SK-N-SH (cell line): ENCODE data around the gene CHMP1A. TPM values are rescaled to one million over a fixed set of nuclear protein-coding genes. Genes with fewer than 3 reads are reported as not detected.

ENCODE experiments used
- CTCF ChIA-PET: fragments of 300-600, 350-600 bp; formaldehyde crosslinking; extraction: SDS; loops from one replicate; lab custom pipeline; 2021; lab: Yijun Ruan, JAX
- POLR2A ChIA-PET: fragments of 350-600 bp; sonication (Branson Sonifier 250); formaldehyde crosslinking; extraction: SDS; loops from one replicate; lab custom pipeline; 2020; ENCODE audit warnings: antibody characterized with exemption, inconsistent platforms; lab: Yijun Ruan, JAX
- DNase-seq: peaks from one replicate; pipeline ENCODE4 v3.0.0; 2012
- H2AFZ ChIP-seq: fragments of 200-600 bp; sonication (generic); 2 replicates; pipeline ENCODE4 v1.8.1; 2016; ENCODE audit warnings: antibody characterized with exemption, mild to moderate bottlenecking, low read depth
- H3F3A ChIP-seq: fragments of 200-600 bp; sonication (generic); replicated peaks from 2 replicates; pipeline ENCODE3; 2016; ENCODE audit warnings: antibody characterized with exemption, mild to moderate bottlenecking; ENCODE audit not compliant: insufficient read depth
- H3K27ac ChIP-seq, 2 experiments: fragments of 200-500 bp in 1 of 2; fragments of 200-600 bp in 1 of 2; sonication (Bioruptor generic) in 1 of 2; sonication (generic), shearing (Covaris generic) in 1 of 2; 2 replicates each; pipeline versions ENCODE4 v1.5.1 to v1.6.1; 2014 to 2016; ENCODE audit warnings: low read depth in 2 of 2, inconsistent platforms in 1 of 2, low read length in 1 of 2, mild to moderate bottlenecking in 1 of 2, mixed read lengths in 1 of 2
- H3K27me3 ChIP-seq: fragments of 200-600 bp; sonication (generic), shearing (Covaris generic); 2 replicates; pipeline ENCODE4 v1.6.1; 2016; ENCODE audit warnings: mixed run types; ENCODE audit not compliant: insufficient read depth
- H3K36me3 ChIP-seq, 2 experiments: fragments of 200-500 bp in 1 of 2; fragments of 200-600 bp in 1 of 2; sonication (Bioruptor generic) in 1 of 2; sonication (generic) in 1 of 2; replicated peaks in 1 of 2; 2 replicates each; pipeline versions ENCODE3 to v1.5.1; 2014 to 2016; ENCODE audit warnings: low read length in 1 of 2, mild to moderate bottlenecking in 1 of 2; ENCODE audit not compliant: insufficient read depth in 2 of 2, control insufficient read depth in 1 of 2
- H3K4me1 ChIP-seq, 2 experiments: fragments of 200-500 bp in 1 of 2; fragments of 200-600 bp in 1 of 2; sonication (Bioruptor generic) in 1 of 2; sonication (generic), shearing (Covaris generic) in 1 of 2; 2 replicates each; pipeline versions ENCODE4 v1.5.1 to v1.6.1; 2014 to 2016; ENCODE audit warnings: low read depth in 1 of 2, low read length in 1 of 2, mixed run types in 1 of 2; ENCODE audit not compliant: insufficient read depth in 2 of 2, control insufficient read depth in 1 of 2
- H3K4me2 ChIP-seq: fragments of 200-600 bp; sonication (generic), shearing (Covaris generic); 2 replicates; pipeline ENCODE4 v1.6.1; 2017; ENCODE audit warnings: mixed run types
- H3K4me3 ChIP-seq, 2 experiments: fragments of 200-500 bp in 1 of 2; fragments of 200-600 bp in 1 of 2; sonication (Bioruptor generic) in 1 of 2; sonication (generic), shearing (Covaris generic) in 1 of 2; 2 replicates each; pipeline versions ENCODE4 v1.5.1 to v1.8.1; 2014 to 2016; ENCODE audit warnings: low read depth in 2 of 2, inconsistent platforms in 1 of 2, low read length in 1 of 2, mild to moderate bottlenecking in 1 of 2, mixed read lengths in 1 of 2, moderate library complexity in 1 of 2
- H3K79me2 ChIP-seq: fragments of 200-600 bp; sonication (generic); 2 replicates; pipeline ENCODE4 v1.8.1; 2017; ENCODE audit warnings: mild to moderate bottlenecking; ENCODE audit not compliant: insufficient read depth
- H3K9ac ChIP-seq: fragments of 200-600 bp; sonication (generic); 2 replicates; pipeline ENCODE4 v1.6.1; 2017; ENCODE audit warnings: mixed run types
- H3K9me2 ChIP-seq: fragments of 200-600 bp; sonication (generic); 2 replicates; pipeline ENCODE4 v1.6.1; 2017; ENCODE audit warnings: mixed run types
- H3K9me3 ChIP-seq: fragments of 200-600 bp; sonication (generic); 2 replicates; pipeline ENCODE4 v1.6.1; 2017; ENCODE audit warnings: mixed run types, mild to moderate bottlenecking, moderate library complexity
- H4K20me1 ChIP-seq: fragments of 200-600 bp; sonication (generic); 2 replicates; pipeline ENCODE4 v1.6.1; 2017; ENCODE audit warnings: mild to moderate bottlenecking, mixed run types; ENCODE audit not compliant: insufficient read depth
- CTCF ChIP-seq: fragments of 200-600 bp; sonication (generic); IDR thresholded peaks from 2 replicates; pipeline ENCODE4 v1.6.1; 2017; ENCODE audit warnings: antibody characterized with exemption, mild to moderate bottlenecking, moderate library complexity
- ELF1 ChIP-seq: IDR thresholded peaks from 2 replicates; pipeline ENCODE4 v1.4.0; 2012
- EZH2phosphoT487 ChIP-seq: fragments of 200-600 bp; sonication (generic); IDR thresholded peaks from 2 replicates; pipeline ENCODE4 v1.6.1; 2017; ENCODE audit warnings: low read depth, mixed run types, mild to moderate bottlenecking, antibody characterized with exemption, moderate library complexity, borderline replicate concordance
- FOSL2 ChIP-seq: IDR thresholded peaks from 2 replicates; pipeline ENCODE4 v1.4.0; 2012; ENCODE audit warnings: low read depth, mild to moderate bottlenecking, moderate library complexity, borderline replicate concordance
- FOXM1 ChIP-seq: IDR thresholded peaks from 2 replicates; pipeline ENCODE4 v1.4.0; 2012; ENCODE audit warnings: low read depth, mild to moderate bottlenecking
- GABPA ChIP-seq: IDR thresholded peaks from 2 replicates; pipeline ENCODE4 v1.4.0; 2012; ENCODE audit warnings: low read depth, mild to moderate bottlenecking
- JUND ChIP-seq: IDR thresholded peaks from 2 replicates; pipeline ENCODE4 v1.4.0; 2012
- NRF1 ChIP-seq: IDR thresholded peaks from 2 replicates; pipeline ENCODE4 v1.6.1; 2012; ENCODE audit warnings: low read depth, mild to moderate bottlenecking, low read length
- PBX3 ChIP-seq: IDR thresholded peaks from 2 replicates; pipeline ENCODE4; 2012
- POLR2AphosphoS5 ChIP-seq: IDR thresholded peaks from 2 replicates; pipeline ENCODE4 v1.6.1; 2012; ENCODE audit warnings: low read depth, low read length
- RCOR1 ChIP-seq: fragments of 150-350 bp; IDR thresholded peaks from 2 replicates; pipeline ENCODE4 v1.6.1; 2017; ENCODE audit warnings: antibody characterized with exemption, low read length
- RFX5 ChIP-seq: IDR thresholded peaks from 2 replicates; pipeline ENCODE4 v1.6.1; 2012; ENCODE audit warnings: mild to moderate bottlenecking, improper control_type of control experiment, low read length
- SIN3A ChIP-seq: IDR thresholded peaks from 2 replicates; pipeline ENCODE4 v1.6.1; 2012; ENCODE audit warnings: low read depth, mild to moderate bottlenecking, low read length, moderate library complexity, borderline replicate concordance
- TAF1 ChIP-seq: IDR thresholded peaks from 2 replicates; pipeline ENCODE4 v1.6.1; 2012; ENCODE audit warnings: low read depth, mild to moderate bottlenecking, low read length, moderate library complexity, borderline replicate concordance
- TCF12 ChIP-seq: IDR thresholded peaks from 2 replicates; pipeline ENCODE4 v1.4.0; 2012
- YY1 ChIP-seq: IDR thresholded peaks from 2 replicates; pipeline ENCODE4 v1.4.0; 2012; ENCODE audit warnings: low read depth, mild to moderate bottlenecking
- WGBS: methylation state at CpG from one replicate; pipeline ENCODE4 v1.1.6; 2017; ENCODE audit warnings: low lambda C conversion rate; 5-methylcytosine and 5-hydroxymethylcytosine counted together
- polyA plus RNA-seq, 3 experiments: library from polyadenylated mRNA; depleted of rRNA; stranded (reverse); fragments of >200 nt; gene quantifications; 2 replicates each; pipeline ENCODE4 v1.2.3, GENCODE V29; 2012
- TF ChIP-seq, protein P1 (sequence below): IDR thresholded peaks from 2 replicates; pipeline ENCODE4 v1.6.1; 2012; ENCODE audit warnings: mild to moderate bottlenecking, low read depth, low read length, moderate library complexity
- TF ChIP-seq, protein P2 (sequence below): fragments of 150-350 bp; IDR thresholded peaks from 2 replicates; pipeline ENCODE4 v1.6.1; 2017; ENCODE audit warnings: antibody characterized with exemption, low read length, low read depth, borderline replicate concordance
- TF ChIP-seq, protein P3 (sequence below): IDR thresholded peaks from 2 replicates; pipeline ENCODE4 v1.4.0; 2012; ENCODE audit warnings: low read depth, borderline replicate concordance
- TF ChIP-seq, protein P4 (sequence below): IDR thresholded peaks from 2 replicates; pipeline ENCODE4 v1.4.0; 2012; ENCODE audit warnings: low read depth
- TF ChIP-seq, protein P5 (sequence below): IDR thresholded peaks from 2 replicates; pipeline ENCODE4 v1.4.0; 2012; ENCODE audit warnings: low read depth, borderline replicate concordance

The CHMP1A gene
- polyA plus RNA-seq (2012; rRNA removed): 138 and 143 TPM in 2 replicates
- polyA plus RNA-seq (2012; cell fraction: cytosol; rRNA removed): 53.1 and 80.5 TPM in 2 replicates
- 210 and 292 TPM in 2 replicates for polyA plus RNA-seq (2012; cell fraction: nucleus; rRNA removed)

DNA sequence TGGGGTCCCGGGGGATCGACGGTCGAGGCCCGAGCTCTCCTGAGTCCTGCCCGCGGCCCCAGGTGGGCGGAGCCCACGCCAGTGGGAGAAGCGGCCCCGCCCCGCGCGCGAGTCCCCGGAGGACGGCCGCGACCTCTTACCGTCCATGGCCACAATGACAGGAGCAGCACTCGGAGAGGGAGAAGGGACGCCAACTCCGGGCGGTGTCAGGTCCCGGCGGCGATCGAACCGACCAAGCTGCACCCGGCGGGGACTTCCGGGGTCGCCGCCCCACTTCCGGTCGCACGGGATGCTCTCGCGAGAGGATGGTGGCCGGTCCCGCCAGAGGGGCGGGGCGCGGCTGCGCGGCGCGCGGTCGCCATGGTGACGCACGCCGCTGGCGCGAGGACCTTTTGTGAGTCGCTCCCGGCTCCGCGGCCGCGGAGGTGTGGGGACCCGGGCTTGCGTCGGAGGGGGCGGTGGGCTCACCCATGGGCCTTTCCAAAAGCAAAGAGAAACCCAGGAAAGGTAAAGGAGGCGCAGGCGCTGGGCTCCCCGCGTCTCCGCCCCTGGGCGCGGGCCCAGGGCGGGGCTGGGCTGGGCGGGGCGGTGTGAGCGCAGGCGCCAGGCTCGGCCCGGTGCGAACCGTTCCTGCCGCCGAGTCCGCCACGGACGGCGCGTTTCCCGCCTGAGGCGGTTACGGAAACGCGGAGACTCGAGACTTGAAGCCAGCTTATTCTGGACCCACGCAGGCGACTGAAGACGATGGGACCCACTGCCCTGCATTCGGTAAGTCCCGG is at the start of gene CHMP1A, which contains the start of gene SPATA33:
Gene CHMP1A (minus strand): TSS at position 267 of the 779 bp plus-strand sequence. CDS start 120 bp downstream, at position 147.
Gene SPATA33 (plus strand): TSS at position 395 of the 779 bp plus-strand sequence. CDS start 76 bp downstream, at position 471.
- H3K27ac ChIP-seq: peak within 1 kb of the TSS; percentile 60 to 75
- no peaks in the 10 kb centered on the region for H3K27me3 ChIP-seq
- peaks cover 12% of the 10 kb centered on the region; the same call in 1 of the 2 replicates for H4K20me1 ChIP-seq
- H3K9ac ChIP-seq: peak within 1 kb of the TSS; percentile 83
- no peaks in the 10 kb centered on the region for H3K9me2 ChIP-seq
- ChIA-PET CTCF (interaction anchor here (0.6 to 2.9 kb wide), 6 partner anchors 10 to 44 kb away, joined by 3 to 8 read pairs (median 4); partner anchors contain the start of gene SPATA2L), POLR2A (interaction anchor here (0.8 to 1.2 kb wide), 5 partner anchors 10 to 39 kb away, joined by 3 to 4 read pairs (median 3); partner anchors contain the start of gene CDK10)
- WGBS: 3% methylated on average over 33 of the region's 99 CpGs
- peaks cover 0 to 14% of the 10 kb centered on the region in 2 experiments; a peak in 1 of 4 replicates for H3K4me1 ChIP-seq
- peaks cover 79% of the 10 kb centered on the region for H3K79me2 ChIP-seq
- H3K4me3 ChIP-seq: peak within 1 kb of the TSS; percentile 83 to 89
- H2AFZ ChIP-seq: peak within 1 kb of the TSS; percentile 80; the same call in 1 of the 2 replicates
- peaks cover 17 to 18% of the 10 kb centered on the region in 2 experiments for H3K36me3 ChIP-seq
- H3K4me2 ChIP-seq: peak within 1 kb of the TSS; percentile 87
- peak; percentile 99 for DNase-seq
- H3F3A ChIP-seq: no peaks in the 10 kb centered on the region
- no peaks in the 10 kb centered on the region for H3K9me3 ChIP-seq
- TF ChIP-seq TCF12 (no peak), RCOR1 (no peak), TAF1 (peak; percentile 60), RFX5 (no peak), NRF1 (peak; percentile 56), FOXM1 (no peak), YY1 (no peak), PBX3 (no peak), POLR2AphosphoS5 (peak; percentile 44), GABPA (peak; percentile 91), CTCF (no peak), ELF1 (peak; percentile 94), JUND (no peak), EZH2phosphoT487 (no peak), FOSL2 (0 out of 2 replicates have a peak, but pooled peaks have one; percentile 6), SIN3A (peak; percentile 95)
- TF ChIP-seq, protein P1, sequence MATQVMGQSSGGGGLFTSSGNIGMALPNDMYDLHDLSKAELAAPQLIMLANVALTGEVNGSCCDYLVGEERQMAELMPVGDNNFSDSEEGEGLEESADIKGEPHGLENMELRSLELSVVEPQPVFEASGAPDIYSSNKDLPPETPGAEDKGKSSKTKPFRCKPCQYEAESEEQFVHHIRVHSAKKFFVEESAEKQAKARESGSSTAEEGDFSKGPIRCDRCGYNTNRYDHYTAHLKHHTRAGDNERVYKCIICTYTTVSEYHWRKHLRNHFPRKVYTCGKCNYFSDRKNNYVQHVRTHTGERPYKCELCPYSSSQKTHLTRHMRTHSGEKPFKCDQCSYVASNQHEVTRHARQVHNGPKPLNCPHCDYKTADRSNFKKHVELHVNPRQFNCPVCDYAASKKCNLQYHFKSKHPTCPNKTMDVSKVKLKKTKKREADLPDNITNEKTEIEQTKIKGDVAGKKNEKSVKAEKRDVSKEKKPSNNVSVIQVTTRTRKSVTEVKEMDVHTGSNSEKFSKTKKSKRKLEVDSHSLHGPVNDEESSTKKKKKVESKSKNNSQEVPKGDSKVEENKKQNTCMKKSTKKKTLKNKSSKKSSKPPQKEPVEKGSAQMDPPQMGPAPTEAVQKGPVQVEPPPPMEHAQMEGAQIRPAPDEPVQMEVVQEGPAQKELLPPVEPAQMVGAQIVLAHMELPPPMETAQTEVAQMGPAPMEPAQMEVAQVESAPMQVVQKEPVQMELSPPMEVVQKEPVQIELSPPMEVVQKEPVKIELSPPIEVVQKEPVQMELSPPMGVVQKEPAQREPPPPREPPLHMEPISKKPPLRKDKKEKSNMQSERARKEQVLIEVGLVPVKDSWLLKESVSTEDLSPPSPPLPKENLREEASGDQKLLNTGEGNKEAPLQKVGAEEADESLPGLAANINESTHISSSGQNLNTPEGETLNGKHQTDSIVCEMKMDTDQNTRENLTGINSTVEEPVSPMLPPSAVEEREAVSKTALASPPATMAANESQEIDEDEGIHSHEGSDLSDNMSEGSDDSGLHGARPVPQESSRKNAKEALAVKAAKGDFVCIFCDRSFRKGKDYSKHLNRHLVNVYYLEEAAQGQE: no peak
- TF ChIP-seq, protein P2, sequence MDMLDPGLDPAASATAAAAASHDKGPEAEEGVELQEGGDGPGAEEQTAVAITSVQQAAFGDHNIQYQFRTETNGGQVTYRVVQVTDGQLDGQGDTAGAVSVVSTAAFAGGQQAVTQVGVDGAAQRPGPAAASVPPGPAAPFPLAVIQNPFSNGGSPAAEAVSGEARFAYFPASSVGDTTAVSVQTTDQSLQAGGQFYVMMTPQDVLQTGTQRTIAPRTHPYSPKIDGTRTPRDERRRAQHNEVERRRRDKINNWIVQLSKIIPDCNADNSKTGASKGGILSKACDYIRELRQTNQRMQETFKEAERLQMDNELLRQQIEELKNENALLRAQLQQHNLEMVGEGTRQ: no peak
- TF ChIP-seq, protein P3, sequence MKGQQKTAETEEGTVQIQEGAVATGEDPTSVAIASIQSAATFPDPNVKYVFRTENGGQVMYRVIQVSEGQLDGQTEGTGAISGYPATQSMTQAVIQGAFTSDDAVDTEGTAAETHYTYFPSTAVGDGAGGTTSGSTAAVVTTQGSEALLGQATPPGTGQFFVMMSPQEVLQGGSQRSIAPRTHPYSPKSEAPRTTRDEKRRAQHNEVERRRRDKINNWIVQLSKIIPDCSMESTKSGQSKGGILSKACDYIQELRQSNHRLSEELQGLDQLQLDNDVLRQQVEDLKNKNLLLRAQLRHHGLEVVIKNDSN: no peak
- TF ChIP-seq, protein P4, sequence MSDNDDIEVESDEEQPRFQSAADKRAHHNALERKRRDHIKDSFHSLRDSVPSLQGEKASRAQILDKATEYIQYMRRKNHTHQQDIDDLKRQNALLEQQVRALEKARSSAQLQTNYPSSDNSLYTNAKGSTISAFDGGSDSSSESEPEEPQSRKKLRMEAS: peak; percentile 63
- TF ChIP-seq, protein P5, sequence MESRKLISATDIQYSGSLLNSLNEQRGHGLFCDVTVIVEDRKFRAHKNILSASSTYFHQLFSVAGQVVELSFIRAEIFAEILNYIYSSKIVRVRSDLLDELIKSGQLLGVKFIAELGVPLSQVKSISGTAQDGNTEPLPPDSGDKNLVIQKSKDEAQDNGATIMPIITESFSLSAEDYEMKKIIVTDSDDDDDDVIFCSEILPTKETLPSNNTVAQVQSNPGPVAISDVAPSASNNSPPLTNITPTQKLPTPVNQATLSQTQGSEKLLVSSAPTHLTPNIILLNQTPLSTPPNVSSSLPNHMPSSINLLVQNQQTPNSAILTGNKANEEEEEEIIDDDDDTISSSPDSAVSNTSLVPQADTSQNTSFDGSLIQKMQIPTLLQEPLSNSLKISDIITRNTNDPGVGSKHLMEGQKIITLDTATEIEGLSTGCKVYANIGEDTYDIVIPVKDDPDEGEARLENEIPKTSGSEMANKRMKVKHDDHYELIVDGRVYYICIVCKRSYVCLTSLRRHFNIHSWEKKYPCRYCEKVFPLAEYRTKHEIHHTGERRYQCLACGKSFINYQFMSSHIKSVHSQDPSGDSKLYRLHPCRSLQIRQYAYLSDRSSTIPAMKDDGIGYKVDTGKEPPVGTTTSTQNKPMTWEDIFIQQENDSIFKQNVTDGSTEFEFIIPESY: peak; percentile 98
